Colonic mucosa (tissue), 4 donors: ENCODE results near the gene MAP3K14. TPM values are rescaled to one million over a fixed set of nuclear protein-coding genes. Genes with fewer than 3 reads are reported as not detected.
A peak's percentile ranks its signal among the peaks of the same experiment; 100 is the strongest.

Source experiments
- DNase-seq: peaks from one replicate; pipeline ENCODE4 v3.0.0-alpha.2; 2020
- H3K27ac ChIP-seq: fragments of 200-600 bp; one replicate; pipeline ENCODE4 v1.8.0; 2021
- H3K27me3 ChIP-seq: fragments of 200-600 bp; one replicate; pipeline ENCODE4 v1.8.0; 2021
- H3K36me3 ChIP-seq: fragments of 200-600 bp; one replicate; pipeline ENCODE4 v1.8.0; 2021
- H3K4me1 ChIP-seq: fragments of 200-600 bp; one replicate; pipeline ENCODE4 v1.8.0; 2021; ENCODE audit warnings: mild to moderate bottlenecking
- H3K4me3 ChIP-seq: fragments of 200-600 bp; one replicate; pipeline ENCODE4 v1.8.0; 2021
- H3K9ac ChIP-seq, 2 donors: one replicate each; pipeline ENCODE4 v1.7.0; 2013; ENCODE audit warnings: control low read depth in 2 of 2, low read depth in 2 of 2, low read length in 2 of 2
- H3K9me3 ChIP-seq: fragments of 200-600 bp; one replicate; pipeline ENCODE4 v1.8.0; 2021
- CTCF ChIP-seq: fragments of 200-600 bp; IDR thresholded peaks from one replicate; pipeline ENCODE4 v1.8.0; 2022; ENCODE audit warnings: antibody characterized with exemption, mild to moderate bottlenecking
- intact Hi-C: fragments of 100-400 bp; cut with DNase I; formaldehyde crosslinking; loops from one replicate; pipeline ENCODE4 v1.14.1; 2022
- total RNA-seq, 2 donors: library from RNA; stranded (reverse); fragmentation: NEBNext Ultra II Directional in 1 of 2; extraction: Animal tissue kit (Norgen Biotek cat#: 25700) in 1 of 2; gene quantifications; one replicate each; pipeline ENCODE4 v1.2.1, GENCODE V29; 2021
- donor health status: healthy.
- donor health status: DM: no; HTN: no; CAD: no.
- donor health status: DM: no; HTN: no; CAD: no.

MAP3K14 gene
- total RNA-seq, 2 donors from 2014 or later = 11.1 to 15.0 TPM

- DNase-seq = no peak
- Histone ChIP-seq H3K27ac (peak overlapping the region; percentile 43), H3K27me3 (no peaks in the 10 kb centered on the region), H3K9me3 (no peaks in the 10 kb centered on the region), H3K4me1 (peaks cover 18% of the 10 kb centered on the region), H3K9ac (no peak overlapping the region), H3K4me3 (no peak overlapping the region), H3K36me3 (peaks cover 18% of the 10 kb centered on the region)
- intact Hi-C loops = no loop called here
- TF ChIP-seq CTCF = no peak
Measured at GRCh38 chr17:45289301-45290268, 27.2 kb downstream of the MAP3K14 start.

GRCh38 chr17:45288825-45289224 is 28.0 kb downstream of the MAP3K14 start:
- Histone ChIP-seq H3K27ac (no peak overlapping the region), H3K36me3 (peaks cover 19% of the 10 kb centered on the region), H3K9ac (no peak overlapping the region), H3K4me3 (no peak overlapping the region), H3K9me3 (no peaks in the 10 kb centered on the region), H3K4me1 (peaks cover 10% of the 10 kb centered on the region), H3K27me3 (no peaks in the 10 kb centered on the region)
- TF ChIP-seq CTCF = no peak
- intact Hi-C loops = no loop called here
- no peak for DNase-seq

GRCh38 chr17:45287526-45288500 is 29.0 kb downstream of the MAP3K14 start:
- no peaks in the 10 kb centered on the region for H3K9me3 ChIP-seq
- no peaks in the 10 kb centered on the region for H3K27me3 ChIP-seq
- no peak for DNase-seq
- H3K36me3 ChIP-seq = peaks cover 24% of the 10 kb centered on the region
- H3K4me1 ChIP-seq = peaks cover under 1% of the 10 kb centered on the region
- no peak for TF ChIP-seq CTCF
- peak overlapping the region; percentile 22 for H3K27ac ChIP-seq
- H3K4me3 ChIP-seq = no peak overlapping the region
- intact Hi-C loops = no loop called here
- no peak overlapping the region for H3K9ac ChIP-seq

- no peak overlapping the region for H3K4me3 ChIP-seq
- peaks cover 24% of the 10 kb centered on the region for H3K36me3 ChIP-seq
- no peak overlapping the region for H3K27ac ChIP-seq
- no peak overlapping the region for H3K9ac ChIP-seq
- no peak for TF ChIP-seq CTCF
- no peaks in the 10 kb centered on the region for H3K9me3 ChIP-seq
- H3K4me1 ChIP-seq = no peaks in the 10 kb centered on the region
- intact Hi-C loops = no loop called here
- DNase-seq = no peak
- H3K27me3 ChIP-seq = no peaks in the 10 kb centered on the region
Measured at GRCh38 chr17:45286286-45286685, 30.5 kb downstream of the MAP3K14 start.
